Activated effector memory CD4-positive, alpha-beta T cell treated with anti-CD3 and anti-CD28 coated beads, Interleukin-2, amount 50 U/mL, for 16 hours (primary cell): ENCODE data around the gene SRPK3.
"Not testable (repeated sequence)": the region's sequence is repeated elsewhere in the genome, so short reads cannot be mapped to it uniquely, and the experiment has no call there.

ENCODE experiments used
- DNase-seq: peaks from one replicate; pipeline ENCODE4 v3.0.0-alpha.2; 2020

The SRPK3 gene, protein sequence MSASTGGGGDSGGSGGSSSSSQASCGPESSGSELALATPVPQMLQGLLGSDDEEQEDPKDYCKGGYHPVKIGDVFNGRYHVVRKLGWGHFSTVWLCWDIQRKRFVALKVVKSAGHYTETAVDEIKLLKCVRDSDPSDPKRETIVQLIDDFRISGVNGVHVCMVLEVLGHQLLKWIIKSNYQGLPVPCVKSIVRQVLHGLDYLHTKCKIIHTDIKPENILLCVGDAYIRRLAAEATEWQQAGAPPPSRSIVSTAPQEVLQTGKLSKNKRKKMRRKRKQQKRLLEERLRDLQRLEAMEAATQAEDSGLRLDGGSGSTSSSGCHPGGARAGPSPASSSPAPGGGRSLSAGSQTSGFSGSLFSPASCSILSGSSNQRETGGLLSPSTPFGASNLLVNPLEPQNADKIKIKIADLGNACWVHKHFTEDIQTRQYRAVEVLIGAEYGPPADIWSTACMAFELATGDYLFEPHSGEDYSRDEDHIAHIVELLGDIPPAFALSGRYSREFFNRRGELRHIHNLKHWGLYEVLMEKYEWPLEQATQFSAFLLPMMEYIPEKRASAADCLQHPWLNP

DNA sequence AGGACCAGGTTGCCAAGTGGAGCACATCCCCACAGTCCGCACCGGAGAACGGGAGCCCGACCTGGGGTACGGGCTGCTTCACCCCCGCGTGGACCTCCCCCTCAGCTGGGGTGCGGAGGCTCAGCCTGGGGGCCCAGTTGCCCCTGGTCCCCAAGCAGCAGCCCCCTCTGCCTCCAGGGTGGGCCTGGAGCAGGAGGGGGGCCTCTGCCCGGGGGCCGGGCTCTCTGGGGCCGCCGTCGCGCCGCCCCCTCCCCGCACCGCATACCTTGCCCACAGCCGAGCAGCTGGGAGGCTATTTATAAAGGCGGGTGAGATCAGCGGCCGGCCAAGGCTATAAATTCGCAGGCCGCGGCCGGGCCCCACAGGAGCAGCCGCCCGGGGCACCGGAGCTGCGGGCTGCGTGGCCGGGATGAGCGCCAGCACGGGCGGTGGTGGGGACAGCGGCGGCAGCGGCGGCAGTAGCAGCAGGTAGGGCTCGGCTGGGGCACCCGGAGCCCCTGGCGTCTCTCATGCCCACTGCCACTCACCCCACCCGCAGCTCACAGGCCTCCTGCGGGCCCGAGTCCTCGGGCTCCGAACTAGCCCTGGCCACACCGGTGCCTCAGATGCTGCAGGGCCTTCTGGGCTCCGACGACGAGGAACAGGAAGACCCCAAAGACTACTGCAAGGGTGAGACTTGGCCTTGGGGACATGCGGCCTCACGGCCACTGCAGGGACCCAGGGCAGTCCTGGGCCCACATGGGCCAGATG, at the start of gene SRPK3:
Gene SRPK3, plus strand, starts transcription at position 364 of the 750 bp plus-strand sequence. Its CDS starts 46 bp downstream, at position 410.
- DNase-seq, result no peak

- no peak for DNase-seq
Measured at GRCh38 chrX:153731117-153731844, 49.6 kb upstream of the SRPK3 start.

- DNase-seq, result no peak
Measured at GRCh38 chrX:153731845-153732215, 49.0 kb upstream of the SRPK3 start.

GRCh38 chrX:153732401-153732800, 48.4 kb upstream of the SRPK3 start:
- DNase-seq, result no peak

- no peak for DNase-seq
Measured at GRCh38 chrX:153733651-153734240, 47.1 kb upstream of the SRPK3 start.

GRCh38 chrX:153734871-153735270, 46.0 kb upstream of the SRPK3 start:
- no peak for DNase-seq

- no peak for DNase-seq
Measured at GRCh38 chrX:153735274-153735673, 45.6 kb upstream of the SRPK3 start.

- no peak for DNase-seq
Measured at GRCh38 chrX:153736071-153736820, 44.6 kb upstream of the SRPK3 start.

GRCh38 chrX:153736871-153737441, 43.9 kb upstream of the SRPK3 start:
- no peak for DNase-seq

- DNase-seq, result no peak
Measured at GRCh38 chrX:153738056-153738605, 42.7 kb upstream of the SRPK3 start.

DNA sequence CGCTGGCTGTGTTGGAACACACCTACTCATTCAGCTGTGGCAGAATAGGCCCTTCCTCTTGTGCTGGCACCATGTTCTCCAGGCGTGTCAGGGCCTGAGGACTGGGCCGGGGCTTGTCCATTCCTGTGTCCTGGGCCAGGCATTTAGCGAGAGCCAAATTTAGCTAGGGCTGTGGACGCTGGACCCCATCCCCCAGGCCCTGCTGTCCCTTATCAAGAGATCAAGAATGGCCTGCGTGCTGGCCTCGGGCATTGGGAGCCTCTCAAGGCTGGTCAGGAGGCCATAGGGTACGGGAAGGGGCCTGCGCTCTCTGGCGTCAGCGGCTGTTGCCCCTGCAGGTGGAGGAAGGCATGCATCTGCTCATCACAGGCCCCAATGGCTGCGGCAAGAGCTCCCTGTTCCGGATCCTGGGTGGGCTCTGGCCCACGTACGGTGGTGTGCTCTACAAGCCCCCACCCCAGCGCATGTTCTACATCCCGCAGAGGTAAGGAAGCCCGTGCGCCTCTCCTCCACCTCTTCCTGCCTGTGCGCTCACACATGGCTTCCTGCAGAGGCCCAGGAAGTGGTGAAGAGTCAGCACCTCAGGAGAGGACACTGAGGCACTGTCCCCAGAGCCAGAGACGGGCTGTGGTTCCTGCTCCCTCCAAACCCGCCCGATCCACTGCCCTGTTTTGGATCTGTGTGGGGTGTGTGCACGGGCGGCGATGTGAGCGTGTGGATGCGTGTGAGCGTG, 40.9 kb upstream of the SRPK3 start:
- DNase-seq, result peak; percentile 63

GRCh38 chrX:153740631-153741222, 40.1 kb upstream of the SRPK3 start:
- DNase-seq, result no peak

DNA sequence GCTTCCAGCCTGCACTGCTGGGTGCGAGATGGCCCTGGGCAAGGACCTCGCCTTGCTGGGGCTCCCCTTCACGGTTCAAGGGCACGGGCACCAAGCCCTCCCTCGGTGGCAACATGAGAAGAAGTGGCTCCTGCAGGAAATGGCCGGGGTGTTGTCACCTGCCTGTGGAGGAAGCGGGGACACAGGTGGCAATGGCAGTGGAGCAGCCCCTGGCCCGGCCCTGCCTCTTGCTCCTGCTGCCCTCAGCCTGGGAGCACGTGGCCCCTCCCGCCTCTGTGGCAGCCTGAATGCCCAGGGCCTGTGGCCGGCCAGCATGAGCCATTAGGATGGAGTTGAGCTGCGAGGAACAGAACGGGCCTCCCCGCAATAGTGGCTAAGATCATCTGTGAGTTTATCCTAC, 39.4 kb upstream of the SRPK3 start:
- no peak for DNase-seq

GRCh38 chrX:153742111-153742510, 38.7 kb upstream of the SRPK3 start:
- not testable (repeated sequence) for DNase-seq

- not testable (repeated sequence) for DNase-seq
Measured at GRCh38 chrX:153742796-153743467, 37.9 kb upstream of the SRPK3 start.

- DNase-seq, result not testable (repeated sequence)
Measured at GRCh38 chrX:153743468-153744209, 37.2 kb upstream of the SRPK3 start.

GRCh38 chrX:153744210-153745066, 36.4 kb upstream of the SRPK3 start:
- DNase-seq, result no peak

GRCh38 chrX:153745067-153745433, 35.8 kb upstream of the SRPK3 start:
- DNase-seq, result not testable (repeated sequence)
